Cardiac muscle cell (in vitro differentiated cells and primary cell): ENCODE results near the gene SRGAP1. TPM values are rescaled to one million over a fixed set of nuclear protein-coding genes. Genes with fewer than 3 reads are reported as not detected.
A peak's percentile ranks its signal among the peaks of the same experiment; 100 is the strongest.

Source experiments
- DNase-seq, 2 donors: peaks; one replicate each; pipeline versions ENCODE4 v3.0.0 to v3.0.0-alpha.2; 2010 to 2017; ENCODE audit warnings: low read depth in 1 of 2, low spot score in 1 of 2
- H3K27ac ChIP-seq: fragments of 200-600 bp; sonication (generic); 2 replicates; pipeline ENCODE4 v1.5.1; 2016
- H3K27me3 ChIP-seq: fragments of 200-600 bp; sonication (generic); 2 replicates; pipeline ENCODE4 v1.6.0; 2016; ENCODE audit warnings: control low read depth
- H3K36me3 ChIP-seq: fragments of 200-600 bp; sonication (generic); 2 replicates; pipeline ENCODE4 v1.5.1; 2016; ENCODE audit warnings: control low read depth
- H3K4me1 ChIP-seq: fragments of 200-600 bp; sonication (generic); 2 replicates; pipeline ENCODE4 v1.8.1; 2017; ENCODE audit warnings: low read depth, mild to moderate bottlenecking, mixed run types
- H3K4me3 ChIP-seq: fragments of 200-600 bp; sonication (generic); 2 replicates; pipeline ENCODE4 v1.5.1; 2016; ENCODE audit warnings: mild to moderate bottlenecking
- H3K9me3 ChIP-seq: fragments of 200-600 bp; sonication (generic); 2 replicates; pipeline ENCODE4 v1.5.1; 2017; ENCODE audit warnings: low read depth, mild to moderate bottlenecking, control low read depth
- polyA plus RNA-seq: library from polyadenylated mRNA; unstranded; fragments of >200 nt; fragmentation: Nextera tagmentation; extraction: Ambion mirVana; gene quantifications from 2 replicates; pipeline ENCODE4 v1.2.1, GENCODE V29; 2016
- total RNA-seq: library from RNA; depleted of rRNA; stranded (reverse); fragments of >200 nt; gene quantifications from 2 replicates; pipeline ENCODE4 v1.2.3, GENCODE V29; 2016
- TF ChIP-seq, protein P1 (sequence below): IDR thresholded peaks from 2 replicates; pipeline ENCODE4 v1.5.1; 2012; ENCODE audit warnings: low read depth, mild to moderate bottlenecking, low read length

Gene SRGAP1
- total and polyA plus RNA-seq, 2 experiments from 2014 or later = 2.7 to 3.9 TPM

GRCh38 chr12:64147011-64147631, 302.6 kb downstream of the SRGAP1 start:
- Histone ChIP-seq H3K36me3 (no peaks in the 10 kb centered on the region), H3K27me3 (no peaks in the 10 kb centered on the region), H3K9me3 (no peaks in the 10 kb centered on the region), H3K27ac (no peak overlapping the region), H3K4me1 (no peaks in the 10 kb centered on the region), H3K4me3 (no peak overlapping the region)
- TF ChIP-seq, protein P1, sequence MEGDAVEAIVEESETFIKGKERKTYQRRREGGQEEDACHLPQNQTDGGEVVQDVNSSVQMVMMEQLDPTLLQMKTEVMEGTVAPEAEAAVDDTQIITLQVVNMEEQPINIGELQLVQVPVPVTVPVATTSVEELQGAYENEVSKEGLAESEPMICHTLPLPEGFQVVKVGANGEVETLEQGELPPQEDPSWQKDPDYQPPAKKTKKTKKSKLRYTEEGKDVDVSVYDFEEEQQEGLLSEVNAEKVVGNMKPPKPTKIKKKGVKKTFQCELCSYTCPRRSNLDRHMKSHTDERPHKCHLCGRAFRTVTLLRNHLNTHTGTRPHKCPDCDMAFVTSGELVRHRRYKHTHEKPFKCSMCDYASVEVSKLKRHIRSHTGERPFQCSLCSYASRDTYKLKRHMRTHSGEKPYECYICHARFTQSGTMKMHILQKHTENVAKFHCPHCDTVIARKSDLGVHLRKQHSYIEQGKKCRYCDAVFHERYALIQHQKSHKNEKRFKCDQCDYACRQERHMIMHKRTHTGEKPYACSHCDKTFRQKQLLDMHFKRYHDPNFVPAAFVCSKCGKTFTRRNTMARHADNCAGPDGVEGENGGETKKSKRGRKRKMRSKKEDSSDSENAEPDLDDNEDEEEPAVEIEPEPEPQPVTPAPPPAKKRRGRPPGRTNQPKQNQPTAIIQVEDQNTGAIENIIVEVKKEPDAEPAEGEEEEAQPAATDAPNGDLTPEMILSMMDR = no peak
- no peak for DNase-seq

- Histone ChIP-seq H3K27me3 (no peaks in the 10 kb centered on the region), H3K27ac (no peak overlapping the region), H3K9me3 (no peaks in the 10 kb centered on the region), H3K36me3 (no peaks in the 10 kb centered on the region), H3K4me1 (no peaks in the 10 kb centered on the region), H3K4me3 (no peak overlapping the region)
- DNase-seq = peak in 1 of 2 donors; percentile 21
- TF ChIP-seq, protein P1 = no peak
Observed at GRCh38 chr12:64147875-64148274, 303.4 kb downstream of the SRGAP1 start.

GRCh38 chr12:64154677-64155076, 310.2 kb downstream of the SRGAP1 start:
- H3K27me3 ChIP-seq = no peaks in the 10 kb centered on the region
- no peaks in the 10 kb centered on the region for H3K9me3 ChIP-seq
- TF ChIP-seq, protein P1 = no peak
- no peak overlapping the region for H3K27ac ChIP-seq
- H3K4me3 ChIP-seq = no peak overlapping the region
- no peak for DNase-seq
- H3K36me3 ChIP-seq = no peaks in the 10 kb centered on the region
- H3K4me1 ChIP-seq = no peaks in the 10 kb centered on the region

DNA sequence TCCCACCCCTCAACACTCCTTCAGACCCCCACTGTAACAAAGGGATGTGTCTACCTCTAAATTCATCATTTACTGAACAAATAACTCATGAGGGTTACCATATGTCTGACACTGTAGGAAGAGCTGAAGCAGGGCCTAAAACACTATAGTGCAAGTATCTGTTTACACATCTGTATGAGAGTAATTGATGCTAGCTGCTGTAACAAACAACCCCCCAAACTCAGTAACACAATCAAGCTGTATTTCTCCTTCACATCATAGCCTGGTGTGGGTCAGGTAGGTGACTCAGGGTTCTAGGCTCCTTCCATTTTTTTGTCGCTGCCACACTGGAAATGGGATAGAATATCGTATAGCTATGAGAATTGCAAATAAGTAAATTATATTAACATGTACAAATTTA, 312.6 kb downstream of the SRGAP1 start:
- H3K4me1 ChIP-seq = no peaks in the 10 kb centered on the region
- no peak overlapping the region for H3K27ac ChIP-seq
- no peak for DNase-seq
- H3K27me3 ChIP-seq = no peaks in the 10 kb centered on the region
- TF ChIP-seq, protein P1 = no peak
- H3K4me3 ChIP-seq = no peak overlapping the region
- no peaks in the 10 kb centered on the region for H3K36me3 ChIP-seq
- H3K9me3 ChIP-seq = no peaks in the 10 kb centered on the region

- TF ChIP-seq, protein P1 = no peak
- Histone ChIP-seq H3K27ac (no peak overlapping the region), H3K36me3 (no peaks in the 10 kb centered on the region), H3K4me3 (no peak overlapping the region), H3K4me1 (no peaks in the 10 kb centered on the region), H3K9me3 (no peaks in the 10 kb centered on the region), H3K27me3 (no peaks in the 10 kb centered on the region)
- peak in 1 of 2 donors; percentile 53 for DNase-seq
Observed at GRCh38 chr12:64160021-64160710, 315.7 kb downstream of the SRGAP1 start.
